Measurements from ENCODE around the gene DDC. TPM values are rescaled to one million over a fixed set of nuclear protein-coding genes. Genes with fewer than 3 reads are reported as not detected.

DDC gene
- total RNA-seq, 2 donors from 2014 or later = not detected

DNA sequence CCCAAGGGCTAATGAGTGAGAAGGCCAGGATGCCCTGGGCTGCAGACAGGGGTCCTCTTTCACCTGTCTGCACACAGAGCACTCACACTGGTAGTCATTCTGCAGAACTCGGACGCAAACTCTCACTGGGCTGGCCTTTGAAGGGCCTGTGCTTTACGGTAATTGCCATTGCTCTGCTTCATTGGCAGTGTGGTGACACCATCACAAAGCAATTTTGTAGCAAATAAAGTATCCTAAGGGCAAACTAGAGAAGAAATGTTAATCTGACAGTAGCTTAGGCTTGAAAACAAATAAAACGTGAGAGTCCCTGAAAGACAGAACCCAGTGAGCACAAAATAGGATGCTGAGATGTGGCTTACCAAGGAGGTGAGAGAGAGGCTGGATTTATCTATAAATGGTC is 84.4 kb downstream of the DDC start:
- Mint-ChIP-seq H3K27ac (no peak overlapping the region), H3K4me1 (no peaks in the 10 kb centered on the region), H3K27me3 (no peaks in the 10 kb centered on the region), H3K36me3 (ENCODE audit: low read depth) (no peaks in the 10 kb centered on the region), H3K4me3 (no peak overlapping the region), H3K9me3 (no peaks in the 10 kb centered on the region)
- ATAC-seq (replicated peaks) = no peak

DNA sequence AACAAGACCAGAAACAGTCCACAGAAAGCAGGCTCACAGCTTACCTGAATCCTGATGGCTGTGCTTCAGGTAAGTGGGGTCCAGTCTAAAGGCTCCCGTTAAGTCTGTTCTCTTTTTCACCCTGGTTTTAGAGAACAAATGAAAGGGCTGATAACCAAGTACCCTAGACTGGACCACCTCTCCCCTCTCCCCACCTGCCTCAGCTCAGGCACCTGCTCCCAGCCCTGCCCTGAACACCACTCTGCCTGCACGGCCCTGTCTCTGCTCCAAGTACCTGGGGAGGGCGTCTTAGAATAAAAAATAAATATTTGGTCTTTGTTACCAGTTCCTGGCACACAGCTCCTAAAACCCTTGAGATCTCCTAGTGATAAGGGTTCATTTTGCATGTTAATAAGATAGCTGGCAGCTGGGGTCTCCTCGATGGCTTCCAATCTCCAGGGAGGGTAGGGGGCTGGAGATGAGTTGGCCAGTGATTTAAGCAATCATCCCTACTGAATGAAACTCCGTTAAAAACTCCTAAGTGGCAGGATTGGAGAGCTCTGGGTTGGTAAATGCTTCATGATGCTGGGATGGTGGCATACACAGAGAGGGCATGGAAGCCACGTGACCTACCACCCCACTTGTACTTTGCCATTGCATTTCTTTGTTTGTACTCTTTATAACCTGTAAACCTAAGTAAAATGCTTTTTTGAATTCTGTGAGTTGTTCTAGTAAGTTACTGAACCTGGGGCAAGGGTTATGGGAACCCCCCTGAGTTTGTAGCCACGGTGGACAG is 85.3 kb downstream of the DDC start:
- H3K27me3 Mint-ChIP-seq = no peaks in the 10 kb centered on the region
- no peaks in the 10 kb centered on the region for H3K36me3 Mint-ChIP-seq (ENCODE audit: low read depth)
- no peak overlapping the region for H3K4me3 Mint-ChIP-seq
- no peak overlapping the region for H3K27ac Mint-ChIP-seq
- no peaks in the 10 kb centered on the region for H3K9me3 Mint-ChIP-seq
- no peaks in the 10 kb centered on the region for H3K4me1 Mint-ChIP-seq
- no peak for ATAC-seq (replicated peaks)

DNA sequence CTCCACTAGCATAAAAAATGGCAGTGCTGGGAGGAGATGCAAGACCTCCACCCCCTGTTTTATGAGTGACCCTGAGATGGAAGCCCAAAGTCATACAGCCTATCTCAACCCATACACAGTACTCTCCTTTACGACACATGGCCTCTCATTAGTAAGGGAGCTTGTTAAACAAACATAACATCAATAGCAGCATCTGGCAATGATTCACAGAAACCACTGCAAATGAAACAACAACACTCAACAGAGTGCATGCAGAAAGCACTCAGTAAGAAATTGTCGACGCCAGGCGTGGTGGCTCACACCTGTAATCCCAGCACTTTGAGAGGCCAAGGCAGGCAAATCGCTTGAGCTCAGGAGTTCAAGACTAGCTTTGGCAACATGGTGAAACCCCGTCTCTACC is 87.6 kb downstream of the DDC start:
- no peaks in the 10 kb centered on the region for H3K9me3 Mint-ChIP-seq

DNA sequence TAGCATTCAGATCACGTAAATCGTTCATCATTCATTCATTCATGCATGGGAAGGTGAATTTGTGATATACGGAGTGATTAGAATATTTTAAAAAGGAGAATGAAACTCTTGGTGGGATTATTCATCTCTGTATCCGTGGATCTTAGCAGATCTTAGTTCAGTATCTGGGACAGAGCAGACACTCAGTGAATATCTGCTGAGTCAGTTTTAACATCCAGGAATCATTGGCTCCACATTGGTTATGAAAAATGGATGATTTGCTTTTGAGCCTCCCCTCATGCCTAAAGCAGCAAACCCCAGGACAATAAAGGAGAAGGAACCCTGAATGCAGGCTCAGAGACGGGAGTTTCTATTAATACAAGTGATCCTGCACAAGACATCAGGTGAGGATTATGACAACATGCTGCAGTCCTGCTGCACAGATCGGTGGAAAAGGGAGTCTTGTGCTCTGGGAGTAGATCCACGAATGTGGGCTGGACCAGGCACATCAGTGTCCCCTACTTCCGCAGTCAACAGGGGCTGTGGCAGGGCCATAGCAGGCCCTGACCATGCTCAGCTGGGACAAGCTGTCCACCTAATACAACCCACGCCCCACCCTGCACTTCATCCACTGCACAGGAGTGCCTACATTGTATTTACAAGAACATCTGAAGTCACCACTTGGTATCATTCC is 88.1 kb downstream of the DDC start:
- H3K27me3 Mint-ChIP-seq = no peaks in the 10 kb centered on the region
- H3K9me3 Mint-ChIP-seq = no peaks in the 10 kb centered on the region
- no peak overlapping the region for H3K27ac Mint-ChIP-seq
- no peak for ATAC-seq (replicated peaks)
- no peaks in the 10 kb centered on the region for H3K36me3 Mint-ChIP-seq (ENCODE audit: low read depth)
- H3K4me3 Mint-ChIP-seq = no peak overlapping the region
- no peaks in the 10 kb centered on the region for H3K4me1 Mint-ChIP-seq

More for the DNA sequence above, 87.6 kb downstream of the DDC start:
- Mint-ChIP-seq H3K4me1 (no peaks in the 10 kb centered on the region), H3K36me3 (ENCODE audit: low read depth) (no peaks in the 10 kb centered on the region), H3K4me3 (no peak overlapping the region), H3K27ac (no peak overlapping the region), H3K27me3 (no peaks in the 10 kb centered on the region)
- no peak for ATAC-seq (replicated peaks)

DNA sequence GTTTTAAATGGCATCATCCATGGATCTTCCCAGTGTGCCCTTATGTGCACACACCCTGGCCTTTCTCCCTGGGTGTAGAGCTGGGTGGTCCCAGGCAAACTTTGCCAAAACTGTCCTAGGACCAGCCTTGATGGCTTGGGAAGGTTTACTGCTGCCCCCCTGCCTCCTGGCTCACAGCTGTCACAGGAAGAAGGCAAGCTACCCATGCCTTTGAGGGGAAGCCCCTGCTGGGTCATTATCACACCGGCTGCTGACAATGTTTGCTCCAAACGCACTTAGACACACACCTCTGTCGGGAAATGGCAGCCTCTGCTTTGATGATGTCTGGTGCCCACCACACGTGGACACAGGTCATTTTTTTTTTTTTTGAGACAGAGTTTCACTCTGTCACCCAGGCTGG is 89.9 kb downstream of the DDC start:
- no peaks in the 10 kb centered on the region for H3K27me3 Mint-ChIP-seq
- peak; percentile 72 for ATAC-seq (replicated peaks)
- H3K36me3 Mint-ChIP-seq (ENCODE audit: low read depth) = no peaks in the 10 kb centered on the region
- H3K4me3 Mint-ChIP-seq = no peak overlapping the region
- H3K27ac Mint-ChIP-seq = no peak overlapping the region
- no peaks in the 10 kb centered on the region for H3K9me3 Mint-ChIP-seq
- no peaks in the 10 kb centered on the region for H3K4me1 Mint-ChIP-seq

DNA sequence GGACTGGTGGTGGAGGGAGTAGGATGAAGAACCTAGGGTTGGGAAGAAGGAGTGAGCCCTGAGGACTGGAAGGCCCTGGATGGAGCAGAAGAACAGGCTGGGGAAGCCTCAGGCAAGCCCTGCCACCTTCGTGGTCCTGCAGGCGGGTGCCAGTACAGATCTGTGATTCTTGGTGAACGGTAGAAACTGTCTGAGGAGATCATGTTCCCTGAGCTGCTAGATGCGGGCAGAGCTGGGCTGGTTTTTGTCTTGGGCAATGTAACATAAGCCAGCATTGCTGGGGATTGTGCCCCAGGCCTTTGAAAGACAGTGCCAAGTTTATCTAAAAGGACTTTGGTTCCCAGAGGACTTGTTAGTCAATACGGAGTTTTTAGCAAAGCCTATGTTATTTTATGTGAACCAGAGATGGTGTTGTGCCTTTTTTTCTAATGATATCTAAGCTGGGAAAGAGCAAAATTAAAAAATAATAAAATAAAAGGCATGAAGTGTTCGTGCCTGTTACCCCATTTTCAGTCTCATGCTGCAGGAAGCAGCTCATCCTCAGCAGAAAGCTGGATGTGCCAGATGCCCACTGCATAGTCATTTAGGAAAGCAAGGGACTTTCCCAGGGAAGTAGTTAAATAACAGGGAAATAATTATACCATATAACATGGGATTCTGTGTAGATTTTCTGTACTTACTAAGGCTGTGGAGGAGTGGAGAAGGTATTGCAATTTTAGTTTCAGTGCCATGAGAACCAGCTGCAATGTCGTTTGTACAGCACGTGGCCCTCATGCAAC is 90.6 kb downstream of the DDC start:
- ATAC-seq (replicated peaks) = peak; percentile 42
- H3K9me3 Mint-ChIP-seq = no peaks in the 10 kb centered on the region
- no peaks in the 10 kb centered on the region for H3K27me3 Mint-ChIP-seq
- H3K4me1 Mint-ChIP-seq = no peaks in the 10 kb centered on the region
- no peaks in the 10 kb centered on the region for H3K36me3 Mint-ChIP-seq (ENCODE audit: low read depth)
- H3K27ac Mint-ChIP-seq = no peak overlapping the region
- H3K4me3 Mint-ChIP-seq = no peak overlapping the region

DNA sequence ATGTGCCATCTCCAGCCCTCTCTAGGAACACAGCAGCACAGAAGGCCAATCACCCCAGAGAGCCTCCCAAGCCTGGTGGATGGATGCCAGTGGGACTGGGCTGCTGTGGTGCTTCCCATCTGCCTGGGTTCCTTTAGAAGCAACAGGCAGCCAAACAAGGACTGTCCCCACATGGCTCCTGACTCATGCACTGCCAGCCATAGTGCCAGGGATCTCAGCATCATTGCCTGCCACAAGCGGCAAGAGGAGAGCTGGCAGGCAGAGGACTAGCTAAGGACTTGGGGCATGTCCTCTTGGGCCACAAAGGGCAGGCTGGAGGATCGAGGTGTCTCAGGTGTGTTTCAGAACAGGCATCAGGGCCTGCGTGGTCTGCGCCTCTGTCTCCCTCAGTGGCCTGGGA is 91.7 kb downstream of the DDC start:
- no peak for ATAC-seq (replicated peaks)
- Mint-ChIP-seq H3K36me3 (ENCODE audit: low read depth) (no peaks in the 10 kb centered on the region), H3K4me1 (no peaks in the 10 kb centered on the region), H3K9me3 (no peaks in the 10 kb centered on the region), H3K4me3 (no peak overlapping the region), H3K27me3 (no peaks in the 10 kb centered on the region), H3K27ac (no peak overlapping the region)

DNA sequence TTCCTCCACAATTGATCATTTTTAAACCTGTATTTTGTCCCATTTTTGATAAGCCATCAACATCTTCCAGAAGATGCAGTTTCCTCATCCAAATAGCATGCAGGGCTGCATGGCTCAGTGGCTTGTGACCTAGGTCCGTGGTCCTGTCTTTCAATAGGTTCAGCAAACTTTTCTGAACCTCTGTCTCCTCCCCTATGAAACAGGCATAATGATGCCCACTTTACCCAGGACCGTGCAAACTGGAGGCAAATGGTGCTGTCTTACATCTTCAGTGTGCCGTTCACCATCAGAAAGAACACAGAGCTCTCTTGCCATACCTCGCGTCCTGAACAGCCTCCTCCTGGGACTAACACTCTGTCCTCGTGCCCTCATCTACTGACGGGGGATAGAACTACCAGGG is 92.8 kb downstream of the DDC start:
- Mint-ChIP-seq H3K36me3 (ENCODE audit: low read depth) (no peaks in the 10 kb centered on the region), H3K27ac (no peak overlapping the region), H3K4me1 (peaks cover 8% of the 10 kb centered on the region), H3K27me3 (no peaks in the 10 kb centered on the region), H3K9me3 (no peaks in the 10 kb centered on the region), H3K4me3 (no peak overlapping the region)
- ATAC-seq (replicated peaks) = no peak

DNA sequence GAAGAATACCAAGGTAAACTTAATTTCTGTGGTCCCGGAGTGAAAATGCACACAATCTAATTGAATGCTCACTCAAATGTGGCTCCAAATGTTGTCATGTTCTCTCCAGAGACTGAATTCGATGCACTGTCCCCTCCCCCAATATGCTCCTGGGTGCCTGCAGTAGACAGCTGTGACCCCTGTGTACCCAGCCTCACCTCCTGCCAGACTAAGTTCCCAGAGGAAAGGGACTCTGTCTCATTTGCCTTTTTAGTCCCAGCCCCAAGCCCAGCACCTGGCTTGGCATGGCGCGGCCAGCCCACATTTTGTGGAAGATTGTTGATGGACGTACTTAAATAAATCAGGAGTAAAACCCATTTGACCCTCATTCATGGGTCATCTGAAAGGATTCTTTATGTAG is 93.2 kb downstream of the DDC start:
- Mint-ChIP-seq H3K4me1 (peaks cover 10% of the 10 kb centered on the region), H3K4me3 (no peak overlapping the region), H3K27ac (no peak overlapping the region), H3K9me3 (no peaks in the 10 kb centered on the region), H3K36me3 (ENCODE audit: low read depth) (no peaks in the 10 kb centered on the region), H3K27me3 (no peaks in the 10 kb centered on the region)
- ATAC-seq (replicated peaks) = no peak

DNA sequence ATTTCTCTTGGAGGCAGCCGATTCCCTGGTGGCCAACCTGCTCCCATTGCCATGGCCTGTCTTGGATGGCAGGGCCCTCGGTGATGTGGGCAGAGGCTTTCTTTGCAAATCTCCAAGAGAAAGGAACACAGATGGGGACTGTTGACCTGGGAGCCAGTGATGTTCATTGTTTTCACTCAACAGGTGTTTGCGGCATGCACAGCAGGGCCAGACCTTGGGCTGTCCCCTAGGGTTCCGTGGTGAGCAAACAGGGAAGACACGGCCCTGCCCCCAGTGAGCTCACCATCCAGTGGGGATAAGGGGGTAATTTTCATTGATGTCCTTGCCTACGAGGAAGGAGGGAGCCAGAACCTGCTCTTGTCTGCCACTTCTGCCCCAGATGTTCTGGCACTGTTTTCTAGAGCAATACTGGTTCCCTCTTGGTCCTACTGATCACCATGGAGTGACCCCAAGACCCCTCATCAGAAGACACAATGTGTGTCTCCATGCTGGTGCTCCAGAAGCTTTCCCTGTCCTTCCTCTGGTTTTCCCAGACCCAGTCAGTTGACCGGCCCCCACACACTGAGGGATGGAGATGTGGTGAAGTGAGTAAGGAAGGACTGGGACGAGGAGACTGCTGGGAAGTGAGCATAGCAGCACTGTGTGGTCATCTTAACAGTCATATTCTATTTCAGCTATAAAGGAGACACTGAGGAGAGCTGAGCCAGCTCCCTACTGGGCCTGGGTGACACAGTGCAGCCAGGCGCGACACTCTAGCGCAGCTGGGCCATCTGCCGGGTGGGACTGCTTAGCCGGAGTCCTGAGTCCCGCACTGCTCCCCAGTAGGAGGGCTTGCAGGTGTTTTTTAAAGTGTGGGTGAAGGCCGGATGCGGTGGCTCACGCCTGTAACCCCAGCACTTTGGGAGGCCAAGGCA is 94.7 kb downstream of the DDC start:
- Mint-ChIP-seq H3K27ac (no peak overlapping the region), H3K4me3 (no peak overlapping the region), H3K9me3 (no peaks in the 10 kb centered on the region), H3K27me3 (no peaks in the 10 kb centered on the region), H3K4me1 (peaks cover 10% of the 10 kb centered on the region), H3K36me3 (ENCODE audit: low read depth) (no peaks in the 10 kb centered on the region)
- ATAC-seq (replicated peaks) = no peak

DNA sequence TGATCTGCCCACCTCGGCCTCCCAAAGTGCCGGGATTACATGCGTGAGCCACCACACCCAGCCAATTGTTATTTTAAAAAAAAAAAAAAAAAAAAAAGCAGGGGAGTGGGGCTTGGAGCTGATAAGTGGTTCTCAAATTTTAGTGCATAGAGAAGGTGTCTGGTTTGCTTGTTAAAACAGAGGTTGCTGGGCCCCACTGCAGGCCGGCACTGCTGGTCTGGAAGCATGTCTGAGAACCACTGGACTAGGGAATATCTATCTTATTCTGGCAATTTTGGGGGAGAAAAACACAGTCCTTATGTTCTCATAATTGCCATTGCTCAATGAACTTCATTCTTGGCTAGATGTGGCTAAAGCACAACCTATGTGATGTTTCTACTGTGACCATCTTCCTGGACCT is 96.0 kb downstream of the DDC start:
- Mint-ChIP-seq H3K36me3 (ENCODE audit: low read depth) (no peaks in the 10 kb centered on the region), H3K27ac (no peak overlapping the region), H3K9me3 (no peaks in the 10 kb centered on the region), H3K27me3 (no peaks in the 10 kb centered on the region), H3K4me3 (no peak overlapping the region), H3K4me1 (peaks cover 10% of the 10 kb centered on the region)
- no peak for ATAC-seq (replicated peaks)

DNA sequence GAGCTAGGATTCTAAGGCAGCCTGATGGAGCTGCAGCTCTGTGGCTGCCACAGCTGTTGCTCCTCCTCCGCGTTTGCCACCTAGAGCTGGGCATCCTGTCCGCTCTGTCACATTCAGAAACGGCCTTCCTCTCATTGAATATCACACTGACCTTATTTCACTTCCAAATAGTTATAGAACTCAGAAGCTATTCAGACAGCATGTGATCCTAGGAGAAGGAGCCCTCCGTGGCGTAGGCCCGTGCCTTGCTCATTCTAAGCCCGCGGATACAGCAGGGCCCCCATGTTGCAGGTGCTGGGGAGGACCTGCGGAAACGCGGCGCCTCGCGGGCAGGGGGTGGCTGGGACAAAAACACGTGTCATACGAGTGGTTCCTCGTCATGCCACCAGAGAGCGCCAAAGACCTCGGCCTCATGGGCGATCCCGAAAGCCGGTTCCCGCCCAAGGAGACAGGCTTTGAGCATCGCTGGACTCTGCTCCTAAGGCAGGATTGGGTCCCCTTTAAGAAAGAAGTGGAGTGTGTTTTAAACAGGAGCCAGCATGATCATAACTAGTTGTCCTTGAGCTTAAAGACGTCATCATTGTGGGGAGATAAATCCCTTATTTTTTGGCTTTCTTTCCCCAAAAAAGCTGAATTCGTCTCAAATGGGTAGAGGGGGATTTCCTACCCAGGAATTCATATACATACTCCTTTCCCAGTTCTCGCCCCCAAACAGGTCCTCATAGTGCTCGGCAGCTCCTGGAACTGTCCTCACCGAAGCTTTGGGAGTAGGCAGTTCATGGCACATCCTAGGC is 97.2 kb downstream of the DDC start:
- ATAC-seq (replicated peaks) = peak; percentile 92
- Mint-ChIP-seq H3K27ac (peak overlapping the region; percentile 23), H3K4me1 (peaks cover 10% of the 10 kb centered on the region), H3K36me3 (ENCODE audit: low read depth) (no peaks in the 10 kb centered on the region), H3K4me3 (peak overlapping the region; percentile 65), H3K9me3 (no peaks in the 10 kb centered on the region), H3K27me3 (peaks cover 3% of the 10 kb centered on the region)

DNA sequence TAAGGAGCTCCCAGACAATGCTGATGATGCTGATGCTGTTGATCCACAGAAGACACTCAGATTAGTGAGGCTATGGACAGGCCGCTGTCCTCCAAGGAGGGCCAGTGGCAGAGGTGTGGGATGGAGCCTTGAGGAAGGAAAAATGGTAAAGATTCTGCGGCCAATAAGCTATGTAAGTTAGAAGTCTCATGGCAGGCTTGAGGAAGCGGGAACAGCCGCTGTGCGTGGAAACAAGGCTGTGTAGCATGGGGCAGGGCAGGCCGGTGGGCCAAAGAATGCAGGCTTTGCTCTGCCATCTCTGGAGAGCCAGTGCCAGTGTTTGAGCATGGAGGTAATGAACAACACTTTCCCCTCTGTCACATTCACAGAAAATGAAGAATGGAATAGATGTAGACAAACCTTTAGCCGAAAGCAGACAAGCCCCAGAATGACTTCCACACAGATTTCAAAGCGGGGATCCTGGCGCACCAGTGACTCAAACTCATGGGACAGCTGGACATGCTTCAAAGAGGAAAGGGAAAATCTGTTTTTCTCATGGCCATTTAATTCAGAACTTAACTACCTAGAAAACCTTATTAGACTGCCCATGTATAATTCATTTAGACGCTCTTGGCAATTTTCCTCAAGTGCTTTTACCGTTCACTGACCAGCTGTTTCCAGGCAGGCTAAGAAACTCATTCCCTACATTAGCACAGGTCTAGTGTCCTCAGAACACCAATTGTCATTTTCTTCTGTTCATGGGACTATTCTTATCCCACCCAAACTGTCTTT is 98.2 kb downstream of the DDC start:
- no peak for ATAC-seq (replicated peaks)
- H3K27me3 Mint-ChIP-seq = peaks cover 3% of the 10 kb centered on the region
- no peak overlapping the region for H3K27ac Mint-ChIP-seq
- H3K9me3 Mint-ChIP-seq = no peaks in the 10 kb centered on the region
- peak overlapping the region; percentile 65 for H3K4me3 Mint-ChIP-seq
- H3K4me1 Mint-ChIP-seq = peaks cover 10% of the 10 kb centered on the region
- H3K36me3 Mint-ChIP-seq (ENCODE audit: low read depth) = no peaks in the 10 kb centered on the region

All from activated T-helper 17 cell treated with anti-CD3 and anti-CD28 coated beads, Interleukin-2, amount 50 U/mL, for 72 hours (primary cell).